NOMO-1 (cell line): ENCODE results near the gene ZNF680.
"Not testable (repeated sequence)": the region's sequence is repeated elsewhere in the genome, so short reads cannot be mapped to it uniquely, and the experiment has no call there.

Experiments used
- DNase-seq, 2 experiments: peaks; one replicate each; lab custom pipeline; 2025; ENCODE audit not compliant: unreplicated experiment in 2 of 2; lab: John Stamatoyannopoulos, UW

The ZNF680 gene

GRCh38 chr7:64557601-64558322 lies 5.1 kb downstream of the ZNF680 start:
- no peak for DNase-seq

GRCh38 chr7:64555046-64555445 lies 7.8 kb downstream of the ZNF680 start:
- no peak for DNase-seq

GRCh38 chr7:64554188-64554587 lies 8.7 kb downstream of the ZNF680 start:
- DNase-seq, result not testable (repeated sequence)

- no peak for DNase-seq
Observed at GRCh38 chr7:64551375-64552142, 11.3 kb downstream of the ZNF680 start.

- no peak for DNase-seq
Observed at GRCh38 chr7:64544010-64544409, 18.9 kb downstream of the ZNF680 start.

- DNase-seq, result no peak
Observed at GRCh38 chr7:64541438-64542359, 21.2 kb downstream of the ZNF680 start.

GRCh38 chr7:64533756-64534155 lies 29.1 kb downstream of the ZNF680 start:
- DNase-seq, result no peak

GRCh38 chr7:64528770-64529169 lies 34.1 kb downstream of the ZNF680 start:
- DNase-seq, result no peak

GRCh38 chr7:64521409-64521984 lies 41.4 kb downstream of the ZNF680 start:
- DNase-seq, result no peak

GRCh38 chr7:64516451-64516850 lies 46.4 kb downstream of the ZNF680 start:
- no peak for DNase-seq

- DNase-seq, result no peak
Observed at GRCh38 chr7:64515781-64516180, 47.1 kb downstream of the ZNF680 start.

GRCh38 chr7:64515330-64515729 lies 47.5 kb downstream of the ZNF680 start:
- DNase-seq, result no peak

- DNase-seq, result no peak
Observed at GRCh38 chr7:64509583-64509982, 53.3 kb downstream of the ZNF680 start.

- DNase-seq, result no peak
Observed at GRCh38 chr7:64504581-64505120, 58.2 kb downstream of the ZNF680 start.

- no peak for DNase-seq
Observed at GRCh38 chr7:64498270-64498669, 64.6 kb downstream of the ZNF680 start.

GRCh38 chr7:64494912-64495461 lies 67.9 kb downstream of the ZNF680 start:
- DNase-seq, result no peak

- DNase-seq, result no peak
Observed at GRCh38 chr7:64485623-64486022, 77.2 kb downstream of the ZNF680 start.
